Measurements from ENCODE around the gene CD81. TPM values are rescaled to one million over a fixed set of nuclear protein-coding genes. Genes with fewer than 3 reads are reported as not detected.

CD81 gene
- total RNA-seq, 1 experiment from 2014 or later: 296 TPM

DNA sequence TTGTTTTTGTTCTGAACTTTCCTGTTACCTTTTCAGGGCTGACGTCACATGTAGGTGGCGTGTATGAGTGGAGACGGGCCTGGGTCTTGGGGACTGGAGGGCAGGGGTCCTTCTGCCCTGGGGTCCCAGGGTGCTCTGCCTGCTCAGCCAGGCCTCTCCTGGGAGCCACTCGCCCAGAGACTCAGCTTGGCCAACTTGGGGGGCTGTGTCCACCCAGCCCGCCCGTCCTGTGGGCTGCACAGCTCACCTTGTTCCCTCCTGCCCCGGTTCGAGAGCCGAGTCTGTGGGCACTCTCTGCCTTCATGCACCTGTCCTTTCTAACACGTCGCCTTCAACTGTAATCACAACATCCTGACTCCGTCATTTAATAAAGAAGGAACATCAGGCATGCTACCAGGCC is 19.9 kb downstream of the CD81 start:
- intact Hi-C loops (cut with micrococcal nuclease): no loop called here
- no peak overlapping the region for H3K9ac ChIP-seq (ENCODE audit: low read length)
- DNase-seq (ENCODE audit: low read depth, low spot score) (no peak), ATAC-seq (no peak)
- CTCF ChIA-PET: no interaction called here
- H3K27me3 ChIP-seq (ENCODE audit: insufficient read depth, low read length): no peaks in the 10 kb centered on the region
- H3K4me2 ChIP-seq (ENCODE audit: low read length): no peak overlapping the region
- H4K20me1 ChIP-seq (ENCODE audit: insufficient read depth): no peaks in the 10 kb centered on the region
- H3K4me3 ChIP-seq (replicated peaks in 1 of 2; ENCODE audit: low read depth in 1 of 2, low read length in 2 of 2): no peak overlapping the region
- H3K27ac ChIP-seq (ENCODE audit: low read depth, low read length): no peak overlapping the region
- peaks cover 14 to 23% of the 10 kb centered on the region in 2 experiments for H3K4me1 ChIP-seq (ENCODE audit: control insufficient read depth in 1 of 2, insufficient read depth in 2 of 2, low read length in 2 of 2)
- H3K36me3 ChIP-seq (ENCODE audit: control insufficient read depth in 1 of 2, insufficient read depth in 2 of 2, low read length in 2 of 2): peaks cover 8 to 12% of the 10 kb centered on the region in 2 experiments; a peak in 3 of 4 replicates
- RAD21 ChIA-PET (ENCODE audit: low non-redundant PET in 1 of 2, low total read pairs in 2 of 2, uncharacterized antibody in 2 of 2, unreplicated experiment in 2 of 2): no interaction called here
- no peaks in the 10 kb centered on the region for H3K9me3 ChIP-seq (ENCODE audit: control insufficient read depth in 1 of 2, insufficient read depth in 1 of 2, low read depth in 1 of 2, low read length in 2 of 2)
- POLR2A ChIA-PET: no interaction called here
- no TSS peak for BruUV-seq (replicated peaks)
- TF ChIP-seq POLR2AphosphoS5 (IDR thresholded peaks at IDR 0.05; ENCODE audit: low read depth, low read length) (no peak), EZH2phosphoT487 (IDR thresholded peaks at IDR 0.05; ENCODE audit: borderline replicate concordance) (no peak), EZH2 (IDR thresholded peaks at IDR 0.05) (no peak), YY1 (IDR thresholded peaks at IDR 0.05; ENCODE audit: extremely low read depth, insufficient replicate concordance, low read depth, low read length) (no peak)
- TF ChIP-seq, protein P1, sequence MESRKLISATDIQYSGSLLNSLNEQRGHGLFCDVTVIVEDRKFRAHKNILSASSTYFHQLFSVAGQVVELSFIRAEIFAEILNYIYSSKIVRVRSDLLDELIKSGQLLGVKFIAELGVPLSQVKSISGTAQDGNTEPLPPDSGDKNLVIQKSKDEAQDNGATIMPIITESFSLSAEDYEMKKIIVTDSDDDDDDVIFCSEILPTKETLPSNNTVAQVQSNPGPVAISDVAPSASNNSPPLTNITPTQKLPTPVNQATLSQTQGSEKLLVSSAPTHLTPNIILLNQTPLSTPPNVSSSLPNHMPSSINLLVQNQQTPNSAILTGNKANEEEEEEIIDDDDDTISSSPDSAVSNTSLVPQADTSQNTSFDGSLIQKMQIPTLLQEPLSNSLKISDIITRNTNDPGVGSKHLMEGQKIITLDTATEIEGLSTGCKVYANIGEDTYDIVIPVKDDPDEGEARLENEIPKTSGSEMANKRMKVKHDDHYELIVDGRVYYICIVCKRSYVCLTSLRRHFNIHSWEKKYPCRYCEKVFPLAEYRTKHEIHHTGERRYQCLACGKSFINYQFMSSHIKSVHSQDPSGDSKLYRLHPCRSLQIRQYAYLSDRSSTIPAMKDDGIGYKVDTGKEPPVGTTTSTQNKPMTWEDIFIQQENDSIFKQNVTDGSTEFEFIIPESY (IDR thresholded peaks at IDR 0.05; ENCODE audit: extremely low read depth, insufficient replicate concordance, low read length): no peak
- H3K79me2 ChIP-seq (ENCODE audit: insufficient read depth, low read length): peaks cover 39% of the 10 kb centered on the region
- no peak overlapping the region for H2AFZ ChIP-seq (ENCODE audit: low read depth, low read length, poor library complexity, severe bottlenecking)
- no peaks in the 10 kb centered on the region for H3K9me2 ChIP-seq (ENCODE audit: insufficient read depth)

Measured in HCT116 (cell line).